Measurements from ENCODE around the gene XKR8.

The XKR8 gene

DNA sequence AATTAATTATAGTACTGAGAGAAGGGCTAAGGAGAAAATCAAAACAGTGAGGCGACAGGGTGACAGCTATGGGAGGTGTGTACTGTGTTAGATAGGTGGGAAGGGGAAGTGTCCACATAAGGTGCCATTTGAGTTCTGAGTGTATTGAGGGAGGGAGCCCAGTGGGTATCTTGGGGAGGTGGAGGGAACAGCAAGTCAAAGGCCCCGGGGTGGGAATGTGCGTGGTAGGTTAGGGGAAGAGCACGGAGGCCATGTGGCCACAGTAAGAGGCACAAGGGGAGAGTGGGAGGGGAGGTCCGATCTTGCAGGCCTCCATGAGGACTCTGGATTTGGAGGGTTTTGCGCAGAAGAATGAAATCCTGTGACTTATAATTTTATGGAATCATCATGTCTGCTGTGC is 3.0 kb upstream of the XKR8 start:
- no peak for DNase-seq

DNA sequence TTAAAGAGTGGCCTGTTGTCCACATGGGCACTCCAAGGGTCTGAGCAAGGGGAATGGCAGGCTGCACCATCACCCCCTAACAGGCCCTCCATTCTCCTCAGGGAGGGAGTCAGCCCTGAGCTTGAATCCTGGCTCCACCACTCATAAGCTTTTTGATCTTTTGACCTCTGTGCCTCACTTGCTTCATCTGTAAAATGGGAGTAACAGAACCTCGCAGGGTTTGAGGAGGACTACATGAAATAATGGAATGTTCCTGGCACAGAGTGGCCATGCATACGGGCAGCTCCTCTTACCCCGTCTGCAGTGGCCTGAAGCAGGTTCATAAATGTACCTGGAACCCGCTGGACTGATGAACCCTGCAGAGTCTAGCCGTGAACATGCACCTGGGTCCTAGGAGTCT is 2.1 kb upstream of the XKR8 start:
- DNase-seq, result no peak

DNA sequence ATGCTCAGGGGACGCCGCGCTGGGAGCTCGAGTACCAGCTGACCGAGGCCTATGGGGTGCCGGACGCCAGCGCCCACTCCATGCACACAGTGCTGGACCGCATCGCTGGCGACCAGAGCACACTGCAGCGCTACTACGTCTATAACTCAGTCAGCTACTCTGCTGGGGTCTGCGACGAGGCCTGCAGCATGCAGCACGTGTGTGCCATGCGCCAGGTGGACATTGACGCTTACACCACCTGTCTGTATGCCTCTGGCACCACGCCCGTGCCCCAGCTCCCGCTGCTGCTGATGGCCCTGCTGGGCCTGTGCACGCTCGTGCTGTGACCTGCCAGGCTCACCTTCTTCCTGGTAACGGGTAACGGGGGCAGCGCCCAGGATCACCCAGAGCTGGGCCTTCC is 1.3 kb upstream of the XKR8 start:
- no peak for DNase-seq

DNA sequence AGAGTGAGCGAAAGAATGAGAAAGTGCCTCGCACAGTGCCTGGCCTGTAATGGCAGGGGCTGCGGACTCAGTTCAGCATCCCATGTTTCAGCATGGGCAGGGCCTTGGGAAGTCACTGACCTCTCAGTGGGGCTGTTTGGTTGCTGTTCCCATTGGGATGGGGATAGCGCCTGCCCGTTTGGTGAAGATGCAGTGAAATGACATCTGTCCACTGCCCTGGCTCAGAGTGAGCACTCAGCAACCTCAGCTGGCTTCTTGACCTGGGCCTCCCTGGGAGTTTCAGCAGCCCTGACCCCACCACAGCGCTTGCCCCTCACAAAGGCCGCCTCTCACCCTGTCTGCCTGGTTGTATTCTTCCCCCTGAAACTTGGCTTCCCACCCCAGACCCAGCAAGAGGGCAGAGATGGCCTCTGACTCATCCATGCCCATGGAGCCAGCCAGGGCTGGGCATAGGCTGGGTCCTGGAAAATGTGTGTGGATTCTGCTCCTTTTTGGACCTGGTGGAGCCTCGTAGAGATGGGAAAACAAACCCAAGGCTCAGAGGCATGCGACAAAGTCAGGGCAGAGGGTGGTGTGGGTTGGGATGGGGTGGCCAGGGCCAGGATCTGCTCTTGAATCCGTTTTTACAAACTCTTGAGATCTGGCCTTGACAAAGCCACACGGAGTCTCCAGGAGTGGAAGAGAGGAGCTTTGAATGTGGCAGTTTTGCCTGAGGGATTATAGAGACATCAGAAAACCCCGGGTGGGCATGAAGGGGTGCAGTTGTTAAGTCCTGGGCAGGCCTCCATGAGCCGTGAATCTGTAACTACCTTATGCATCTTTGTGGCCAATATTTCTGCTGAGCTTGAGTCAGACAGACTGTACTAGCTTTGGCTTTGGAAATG is 1.2 kb downstream of the XKR8 start:
- no peak for DNase-seq

DNA sequence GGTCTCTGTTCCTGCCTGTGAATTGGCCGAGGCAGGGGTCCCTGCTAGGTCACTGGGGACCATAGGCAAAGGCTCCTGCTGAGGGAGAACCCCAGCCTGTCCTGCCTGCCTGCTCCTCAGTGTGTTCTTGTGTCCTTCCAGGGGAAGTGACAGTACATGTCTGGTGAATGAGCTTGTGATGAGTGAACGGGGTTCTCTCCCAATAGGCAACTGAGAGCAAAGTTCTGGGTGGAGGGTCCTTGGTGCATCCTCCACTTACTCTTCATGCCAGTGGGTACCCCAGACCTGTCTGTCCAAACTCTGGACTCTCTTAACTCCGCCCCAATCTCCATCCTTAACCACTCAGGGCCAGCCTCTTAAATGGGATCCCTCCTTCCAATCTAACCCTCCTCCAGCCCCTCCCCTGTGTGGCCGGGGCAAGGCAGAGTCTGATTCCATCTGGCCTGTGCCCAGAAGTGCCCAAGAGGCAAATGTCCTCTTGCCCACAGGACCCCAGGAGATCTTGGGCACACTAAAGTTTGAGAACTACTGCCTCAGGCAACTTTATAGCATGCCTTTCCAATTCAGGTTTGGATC is 2.0 kb downstream of the XKR8 start:
- no peak for DNase-seq

DNA sequence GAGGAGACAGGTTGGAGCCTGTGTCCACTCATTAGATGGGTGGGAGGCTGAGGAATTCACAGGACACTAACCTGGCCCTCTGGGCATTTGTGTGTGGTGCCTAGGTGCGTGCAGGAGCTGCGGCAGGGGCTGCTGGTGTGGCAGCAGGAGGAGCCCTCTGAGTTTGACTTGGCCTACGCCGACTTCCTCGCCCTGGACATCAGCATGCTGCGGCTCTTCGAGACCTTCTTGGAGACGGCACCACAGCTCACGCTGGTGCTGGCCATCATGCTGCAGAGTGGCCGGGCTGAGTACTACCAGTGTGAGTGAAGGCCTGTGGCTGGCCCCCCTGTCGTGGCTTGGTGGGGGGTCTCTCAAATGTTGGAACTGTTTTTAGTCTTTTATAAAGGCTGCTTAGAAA is 3.6 kb downstream of the XKR8 start:
- no peak for DNase-seq

DNA sequence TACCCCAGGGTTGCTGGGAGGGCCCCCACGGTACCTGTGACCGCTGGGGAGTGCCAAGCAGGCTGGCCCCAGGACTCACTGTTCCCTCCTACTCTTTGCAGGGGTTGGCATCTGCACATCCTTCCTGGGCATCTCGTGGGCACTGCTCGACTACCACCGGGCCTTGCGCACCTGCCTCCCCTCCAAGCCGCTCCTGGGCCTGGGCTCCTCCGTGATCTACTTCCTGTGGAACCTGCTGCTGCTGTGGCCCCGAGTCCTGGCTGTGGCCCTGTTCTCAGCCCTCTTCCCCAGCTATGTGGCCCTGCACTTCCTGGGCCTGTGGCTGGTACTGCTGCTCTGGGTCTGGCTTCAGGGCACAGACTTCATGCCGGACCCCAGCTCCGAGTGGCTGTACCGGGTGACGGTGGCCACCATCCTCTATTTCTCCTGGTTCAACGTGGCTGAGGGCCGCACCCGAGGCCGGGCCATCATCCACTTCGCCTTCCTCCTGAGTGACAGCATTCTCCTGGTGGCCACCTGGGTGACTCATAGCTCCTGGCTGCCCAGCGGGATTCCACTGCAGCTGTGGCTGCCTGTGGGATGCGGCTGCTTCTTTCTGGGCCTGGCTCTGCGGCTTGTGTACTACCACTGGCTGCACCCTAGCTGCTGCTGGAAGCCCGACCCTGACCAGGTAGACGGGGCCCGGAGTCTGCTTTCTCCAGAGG is 6.8 kb downstream of the XKR8 start:
- no peak for DNase-seq

DNA sequence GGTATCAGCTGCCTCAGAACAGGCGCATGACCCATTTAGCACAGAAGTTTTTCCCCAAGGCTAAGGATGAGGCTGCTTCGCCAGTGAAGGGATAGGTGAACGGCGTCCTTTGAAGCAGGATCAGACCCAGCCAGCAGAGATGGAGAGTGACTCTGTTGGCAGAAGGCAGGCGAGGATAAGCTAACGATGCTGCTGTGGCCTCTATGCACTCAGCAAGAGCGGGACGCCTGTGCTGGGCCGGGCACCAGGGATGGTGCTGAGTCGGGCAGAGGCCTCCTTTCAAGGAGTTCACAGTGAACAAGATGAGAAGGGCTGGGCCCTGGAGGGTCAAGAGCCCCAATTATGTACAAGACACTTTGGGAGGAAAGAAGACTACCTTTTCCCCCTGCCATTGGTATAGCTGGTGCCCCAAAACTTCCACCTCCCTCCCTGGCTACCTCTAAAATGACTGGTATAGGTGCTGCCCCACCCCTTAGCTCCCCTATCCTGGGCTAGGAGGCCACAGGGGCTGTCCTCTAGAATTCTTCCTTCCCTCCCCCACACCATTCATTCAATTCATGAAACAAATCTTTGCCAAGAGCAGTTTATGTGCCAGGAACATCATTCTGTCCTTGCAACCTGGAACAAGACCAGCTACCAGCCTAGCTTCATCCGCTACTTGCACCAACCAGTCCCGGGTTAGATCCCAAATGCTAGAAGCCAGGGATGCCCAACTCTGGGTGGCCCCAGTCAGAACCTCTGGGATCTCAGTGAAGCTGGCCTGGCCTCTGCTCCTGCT is 7.5 kb downstream of the XKR8 start:
- DNase-seq, result no peak

DNA sequence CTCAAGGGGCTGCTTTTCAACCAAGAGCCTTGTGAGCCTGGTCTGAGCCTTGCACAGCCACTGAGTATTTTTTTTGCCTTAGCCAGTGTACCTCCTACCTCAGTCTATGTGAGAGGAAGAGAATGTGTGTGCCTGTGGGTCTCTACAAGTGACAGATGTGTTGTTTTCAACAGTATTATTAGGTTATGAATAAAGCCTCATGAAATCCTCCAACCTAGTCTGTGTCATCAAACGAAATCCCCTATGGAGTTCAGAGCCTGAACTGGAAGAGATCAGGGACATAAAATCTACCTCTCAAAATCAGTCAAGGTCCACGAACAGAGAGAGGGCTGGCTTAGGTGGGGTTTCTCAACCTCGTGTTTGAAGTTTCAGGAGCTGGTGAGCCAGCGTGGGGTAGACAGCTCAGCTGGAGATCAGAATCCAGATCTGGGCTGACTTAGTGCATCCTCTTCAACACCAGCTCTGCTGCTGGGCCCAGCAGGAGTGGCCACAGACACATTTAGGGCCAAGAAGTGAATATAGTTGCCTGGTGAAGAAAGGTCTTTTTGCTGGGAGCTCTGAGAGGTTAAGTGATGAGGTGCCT is 8.2 kb downstream of the XKR8 start:
- no peak for DNase-seq

DNA sequence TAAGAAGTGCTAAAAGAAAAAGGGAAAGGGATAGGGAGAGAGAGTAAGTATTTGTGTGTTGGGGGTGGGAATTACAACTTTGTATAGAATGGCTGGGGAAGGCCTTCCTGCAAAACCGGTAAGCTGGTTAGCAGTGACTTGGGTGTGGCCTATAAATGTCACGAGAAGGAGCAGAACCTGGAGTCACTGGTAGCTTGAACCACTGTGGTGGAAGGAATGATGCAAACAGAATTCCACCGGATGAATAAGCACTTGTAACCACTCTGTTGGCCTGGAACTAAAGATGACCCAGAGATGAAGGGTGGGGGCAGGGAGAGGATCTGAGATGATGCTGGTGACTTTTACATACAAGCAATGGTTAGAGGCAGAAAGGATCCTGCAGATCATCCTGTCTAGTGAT is 8.9 kb downstream of the XKR8 start:
- no peak for DNase-seq

DNA sequence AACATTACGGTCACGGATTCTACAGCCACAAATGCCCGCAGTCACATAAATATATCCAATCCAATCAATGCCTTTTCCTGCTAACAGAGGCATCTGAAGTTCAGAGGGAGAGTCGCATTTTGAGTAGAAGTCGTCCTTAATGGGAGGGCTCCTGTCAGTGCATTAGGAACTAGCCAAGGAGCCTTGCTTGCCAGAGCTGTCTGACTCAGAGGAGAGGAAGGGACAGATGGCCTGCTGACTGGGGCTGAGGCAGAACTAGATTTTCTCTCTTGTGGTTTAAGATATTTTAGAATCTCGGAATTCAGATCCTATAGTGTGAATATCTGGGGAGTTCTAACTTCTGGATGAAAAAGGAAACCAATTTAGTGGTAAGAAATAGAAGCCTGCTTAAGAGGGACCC is 10.6 kb downstream of the XKR8 start:
- DNase-seq, result no peak

DNA sequence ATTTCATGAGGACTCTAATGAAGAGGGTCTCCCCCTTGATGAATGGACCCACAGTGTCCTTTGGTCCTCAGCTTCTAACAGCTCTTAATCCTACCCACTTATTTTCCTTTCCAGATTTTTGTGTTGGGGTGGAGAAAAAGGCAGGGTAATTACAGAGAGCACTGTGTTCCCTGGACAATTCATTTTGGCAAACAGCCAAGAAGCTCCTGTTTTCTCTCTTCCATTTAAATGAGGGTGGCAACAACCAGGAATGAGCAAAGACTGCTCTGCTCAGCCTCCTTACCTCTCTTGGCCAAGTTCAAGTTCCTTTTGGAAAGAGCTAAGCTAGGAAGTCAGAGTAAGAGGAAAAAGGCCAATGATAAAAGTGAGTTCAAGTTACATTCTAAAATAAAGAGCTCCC is 11.9 kb downstream of the XKR8 start:
- DNase-seq, result no peak

DNA sequence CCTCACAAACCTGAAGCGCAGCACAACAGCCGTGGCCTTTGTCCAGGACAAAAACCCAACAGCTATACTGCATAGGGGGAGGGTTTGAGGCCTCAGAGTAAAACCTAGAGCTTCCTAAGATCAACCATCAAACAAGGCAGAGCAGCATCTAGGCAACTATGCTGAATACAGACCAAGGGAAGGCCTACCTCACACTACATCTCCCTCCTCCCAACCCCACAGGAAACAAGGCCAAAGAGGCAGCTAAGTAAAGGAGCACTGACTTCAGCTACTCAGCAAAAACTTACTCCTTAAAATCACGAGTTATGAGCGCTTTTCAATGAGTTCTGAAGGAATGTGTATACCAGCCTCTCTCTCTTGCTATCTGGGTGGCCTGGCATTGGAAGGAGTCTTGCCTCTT is 12.4 kb downstream of the XKR8 start:
- DNase-seq, result no peak

DNA sequence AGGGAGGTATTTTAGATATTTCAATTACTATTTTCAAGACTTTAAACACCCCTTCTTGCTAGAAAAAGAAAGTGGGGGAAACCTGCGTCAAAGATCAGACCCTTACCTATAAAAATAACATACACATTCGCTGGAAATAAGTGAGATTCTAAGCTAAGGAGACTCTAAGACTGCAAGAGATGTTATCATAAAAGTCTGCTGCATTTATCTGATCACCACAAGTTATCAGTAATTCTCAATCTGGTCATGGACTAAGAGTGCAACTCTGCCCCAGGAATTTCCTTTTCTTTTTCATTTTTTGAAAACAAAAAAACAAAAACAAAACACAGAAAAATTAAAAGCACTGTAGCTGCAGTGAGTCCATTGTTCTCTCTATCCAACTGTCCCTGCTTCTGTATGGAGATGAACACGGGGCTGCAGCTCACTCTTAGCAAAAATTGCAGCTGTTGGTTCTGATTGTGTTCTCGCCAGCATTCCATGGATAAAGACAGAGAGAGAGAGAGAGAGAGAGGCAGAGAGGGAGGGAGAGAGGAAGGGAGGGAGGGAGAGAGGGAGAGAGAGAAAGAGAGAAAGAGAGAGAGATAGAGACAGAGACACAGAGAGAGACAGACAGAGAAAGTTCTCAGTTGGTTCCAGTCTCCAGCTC is 14.1 kb downstream of the XKR8 start:
- DNase-seq, result no peak

DNA sequence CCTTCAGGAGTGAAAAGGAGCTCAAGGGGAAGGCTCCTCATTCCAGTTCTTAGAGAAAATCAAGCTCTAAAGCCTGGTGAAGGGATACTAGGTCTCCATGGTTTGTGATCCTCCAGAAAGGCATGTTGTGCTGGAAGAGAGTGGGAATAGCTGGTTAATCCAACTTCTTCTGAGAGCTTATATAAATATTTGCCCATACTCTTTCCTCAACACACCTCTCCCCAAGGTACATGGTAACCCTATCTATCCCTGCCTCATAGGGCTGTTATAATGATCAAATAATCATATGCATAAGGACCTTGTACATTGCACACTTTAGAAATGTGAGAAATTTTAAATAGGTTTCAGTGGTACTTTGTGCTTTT is 14.6 kb downstream of the XKR8 start:
- no peak for DNase-seq

DNA sequence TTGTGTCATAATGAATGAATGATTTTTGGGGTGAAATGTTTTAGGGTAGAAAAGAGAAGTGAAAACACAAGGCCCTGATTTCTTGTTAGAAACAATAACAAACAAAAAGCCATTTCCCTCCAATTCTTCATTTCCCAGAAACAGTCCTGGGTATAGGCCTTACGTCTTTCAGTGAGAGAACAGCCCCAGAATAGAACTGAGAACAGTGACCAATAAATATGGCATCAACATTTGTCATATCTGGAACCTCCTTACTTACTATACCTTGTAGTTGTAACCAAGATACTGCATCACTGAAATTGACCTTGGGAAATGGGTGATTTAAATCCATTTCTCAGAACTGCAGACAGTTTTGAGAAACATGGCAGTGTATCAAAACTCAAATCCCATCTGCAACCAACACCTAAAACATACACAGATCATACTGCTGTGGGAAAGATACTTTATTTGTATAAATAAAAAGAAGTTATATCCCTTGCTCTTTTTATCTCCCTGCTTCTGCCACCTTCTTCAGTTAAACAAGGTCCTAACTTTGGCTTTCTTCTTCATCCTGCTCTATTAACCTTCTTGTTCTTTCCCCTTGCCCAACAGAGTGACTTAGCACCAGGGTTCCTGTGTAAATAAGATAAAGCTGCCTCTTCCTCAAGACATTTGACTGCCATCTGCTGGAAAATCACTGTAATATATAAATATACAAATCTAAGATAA is 19.5 kb downstream of the XKR8 start:
- DNase-seq, result peak; percentile 19

DNA sequence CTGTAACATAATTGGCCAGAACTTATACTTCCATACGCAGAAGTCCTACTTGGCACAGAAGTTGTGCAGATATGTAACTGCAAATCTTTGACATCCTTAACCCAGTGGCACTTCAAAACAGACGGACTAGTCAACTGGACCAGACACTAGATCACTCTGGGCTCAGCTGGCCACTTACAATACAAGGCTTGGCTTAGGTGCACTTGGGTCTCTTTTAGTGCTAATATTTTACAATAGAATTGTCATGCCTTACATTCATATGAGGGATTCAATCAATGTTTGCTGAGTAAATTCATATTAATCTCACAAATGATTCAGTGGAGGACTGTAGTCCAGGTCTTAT is 20.1 kb downstream of the XKR8 start:
- no peak for DNase-seq

DNA sequence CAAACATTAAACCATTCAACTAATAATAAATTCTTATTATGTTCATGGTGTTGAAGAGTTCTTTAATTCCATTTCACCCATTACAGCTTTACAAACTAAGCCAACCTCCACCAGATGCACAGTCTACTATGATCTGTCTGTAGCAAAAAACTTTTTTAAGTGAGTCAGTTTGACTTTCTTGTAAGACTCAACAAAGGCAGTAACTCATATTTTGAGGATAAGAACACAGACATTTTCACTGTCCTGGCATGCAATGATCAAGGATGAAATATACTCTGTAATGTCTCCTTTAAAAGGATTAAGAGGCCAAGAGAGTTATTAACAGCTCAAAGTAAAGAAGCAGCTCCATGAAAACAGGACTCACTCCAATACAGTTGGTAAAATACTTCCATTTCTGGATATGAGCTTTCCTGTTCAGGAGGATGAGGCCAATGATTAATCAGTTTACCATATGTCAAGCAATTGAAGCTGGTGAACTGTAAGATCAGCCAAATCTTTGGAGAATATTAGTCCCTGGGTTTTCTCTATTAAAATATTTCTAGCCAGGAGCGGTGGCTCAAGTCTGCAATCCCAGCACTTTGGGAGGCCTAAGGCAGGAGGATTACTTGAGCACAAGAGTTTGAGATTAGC is 20.6 kb downstream of the XKR8 start:
- DNase-seq, result no peak

DNA sequence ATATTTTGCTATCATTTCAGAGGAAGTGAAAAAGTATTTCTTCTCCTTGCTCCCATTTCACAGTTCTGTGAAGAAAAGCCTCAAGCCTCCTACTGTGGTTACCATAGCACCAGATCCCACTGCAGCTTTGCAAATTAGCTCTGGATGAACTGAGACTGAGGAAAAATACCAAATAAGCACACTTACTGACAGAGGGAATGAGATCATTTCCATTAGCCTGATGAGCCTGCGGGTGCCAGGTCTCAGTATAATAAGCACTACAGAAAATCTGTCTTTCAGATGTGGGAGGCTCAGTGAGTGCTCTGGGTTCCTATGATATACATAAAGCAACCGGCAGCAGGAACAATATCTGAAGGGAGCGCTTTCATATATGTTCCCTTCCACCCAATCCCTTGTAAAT is 21.4 kb downstream of the XKR8 start:
- no peak for DNase-seq

DNA sequence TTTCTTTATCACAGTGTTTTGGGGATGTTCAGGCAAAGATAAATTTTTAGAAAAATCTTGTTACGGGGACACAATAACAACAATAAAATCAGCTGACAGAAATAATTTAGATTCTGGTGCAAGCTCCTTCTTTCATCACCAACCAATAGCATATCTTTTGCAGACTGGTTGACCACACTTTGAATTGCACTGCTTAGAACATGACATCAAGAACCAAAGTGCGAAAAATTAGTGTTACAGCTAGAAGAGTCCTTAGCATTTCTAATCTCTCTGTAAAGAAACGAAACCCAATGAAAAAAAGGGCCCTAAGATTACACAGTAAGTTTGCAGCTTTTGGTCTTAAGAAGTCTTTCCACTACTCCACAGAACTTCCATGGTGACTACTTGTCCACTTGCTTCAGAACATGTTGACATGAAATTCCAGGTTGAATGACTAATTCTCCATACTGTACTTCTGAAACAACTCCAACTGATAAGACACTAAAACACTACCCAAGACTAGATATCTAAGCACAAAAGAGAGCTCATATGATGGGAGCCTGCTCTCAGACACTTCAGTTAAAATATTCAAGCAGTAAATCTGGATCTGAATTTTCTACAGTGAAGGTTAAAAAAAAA is 31.3 kb downstream of the XKR8 start:
- no peak for DNase-seq

DNA sequence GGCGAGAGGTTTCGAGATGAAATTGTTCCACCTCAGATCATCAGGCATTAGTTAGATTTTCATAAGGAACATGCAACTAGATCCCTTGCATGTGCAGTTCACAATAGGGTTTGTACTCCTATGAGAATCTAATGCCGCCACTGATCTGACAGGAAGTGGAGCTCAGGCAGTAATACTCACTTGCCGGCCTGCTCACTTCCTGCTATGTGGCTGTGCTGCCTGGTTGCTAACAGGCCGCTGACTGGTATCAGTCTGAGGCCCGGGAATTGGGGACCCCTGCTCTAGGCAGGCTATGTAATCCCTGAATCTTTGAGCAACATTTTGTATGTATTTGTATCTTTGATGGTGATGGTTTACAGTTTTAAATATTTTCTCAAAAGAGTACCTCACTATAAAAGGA is 32.5 kb downstream of the XKR8 start:
- DNase-seq, result peak; percentile 72
